ENCODE results near the gene CPSF4. TPM values are rescaled to one million over a fixed set of nuclear protein-coding genes. Genes with fewer than 3 reads are reported as not detected.

CPSF4 gene
- total RNA-seq (10 to 100 TPM; 49.2 to 54.7 TPM), polyA plus RNA-seq (10 to 100 TPM; 21.9 to 26.8 TPM)

DNA sequence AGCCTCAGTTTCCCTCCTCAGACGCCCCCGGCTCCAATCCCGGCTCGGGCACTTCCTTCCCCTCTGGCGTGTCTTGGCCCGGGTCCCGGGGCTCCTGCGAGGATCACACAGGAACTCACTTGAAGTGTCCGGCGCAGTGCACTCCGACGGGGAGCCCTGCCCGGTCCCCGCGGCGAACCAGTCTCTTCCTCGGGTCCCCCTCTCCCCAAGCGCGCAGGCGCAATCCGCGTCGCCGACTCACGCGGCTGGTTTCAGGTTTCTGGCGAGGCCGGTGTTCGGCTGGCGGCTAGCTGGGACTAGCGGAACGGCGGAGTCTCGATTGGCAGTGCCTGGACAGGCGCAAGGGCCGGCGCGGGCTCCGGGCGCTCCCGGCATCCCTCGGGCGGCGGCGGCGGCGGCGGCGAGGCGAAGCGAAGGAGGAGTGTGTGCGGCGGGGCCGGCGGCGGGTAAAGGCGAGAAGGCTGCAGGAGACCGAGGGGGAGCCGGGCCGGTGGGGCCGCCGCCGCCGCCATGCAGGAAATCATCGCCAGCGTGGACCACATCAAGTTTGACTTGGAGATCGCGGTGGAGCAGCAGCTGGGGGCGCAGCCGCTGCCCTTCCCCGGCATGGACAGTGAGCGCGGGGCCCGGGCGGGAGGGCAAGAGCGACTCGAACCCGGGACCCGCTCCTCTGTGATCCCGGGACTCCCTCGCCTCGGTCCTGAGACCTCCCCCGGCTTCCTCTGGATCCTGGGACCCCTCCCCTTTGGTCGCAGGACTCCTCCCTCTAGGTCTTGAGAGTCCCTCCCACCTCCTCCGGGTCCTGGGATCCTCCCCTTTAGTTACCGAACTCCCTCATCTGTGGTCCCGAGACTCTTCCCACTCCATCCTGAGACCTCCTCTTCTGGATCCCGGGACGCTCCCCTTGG, at the start of gene CPSF4, which contains the start of gene PTCD1:
Gene CPSF4 (plus strand): TSS at position 371 of the 908 bp plus-strand sequence. CDS start 140 bp downstream, at position 511.
Gene PTCD1 (minus strand): TSS at position 226 of the 908 bp plus-strand sequence. CDS start 3,556 bp downstream, outside the sequence.
- Mint-ChIP-seq H3K27ac (peak within 1 kb of the TSS; percentile 91 to 96 (median 95)), H3K4me3 (peak within 1 kb of the TSS; percentile 95 to 98 (median 97)), H3K36me3 (peaks cover 0 to 26% of the 10 kb centered on the region in 2 donors), H3K9me3 (no peaks in the 10 kb centered on the region), H3K27me3 (no peaks in the 10 kb centered on the region), H3K4me1 (peaks cover 15 to 40% (median 30%) of the 10 kb centered on the region in 4 donors)
- ChIA-PET POLR2A (ENCODE audit: partially characterized antibody) (interaction anchor here (0.7 to 3.1 kb wide), 14 partner anchors 9 to 120 kb away, joined by 3 to 25 read pairs (median 4); partner anchors contain the start of genes ATP5MF, BUD31, PDAP1 and ZKSCAN5), CTCF (ENCODE audit: partially characterized antibody) (interaction anchor here (0.8 to 1.5 kb wide), 3 partner anchors 25 to 30 kb away, joined by 4 to 6 read pairs (median 5); partner anchors contain the start of genes ATP5MF, BUD31 and PDAP1)
- Histone ChIP-seq H3K4me3 (ENCODE audit: low read length in 2 of 2) (peak within 1 kb of the TSS; percentile 77 to 93), H3K36me3 (ENCODE audit: insufficient read depth, low read length) (no peaks in the 10 kb centered on the region), H3K27ac (ENCODE audit: low read depth, low read length) (peak within 1 kb of the TSS; percentile 61), H3K9me3 (ENCODE audit: control insufficient read depth in 1 of 2, low read length in 2 of 2) (no peaks in the 10 kb centered on the region), H3K4me1 (ENCODE audit: insufficient read depth, low read length) (peaks cover 17% of the 10 kb centered on the region), H3K27me3 (ENCODE audit: insufficient read depth, low read length) (no peaks in the 10 kb centered on the region)
- peak; percentile 84 to 87 (median 84) for DNase-seq
- intact Hi-C loops (cut with micrococcal nuclease): loop anchor here (1.0 to 2.0 kb wide), 4 partner anchors 30 to 65 kb away; partner anchors contain the start of genes ARPC1B, ZKSCAN5 and ZNF789

- no peak for DNase-seq
- Histone ChIP-seq H3K27ac (ENCODE audit: low read depth, low read length) (no peak overlapping the region), H3K36me3 (ENCODE audit: insufficient read depth, low read length) (peaks cover 75% of the 10 kb centered on the region), H3K4me3 (ENCODE audit: low read length in 2 of 2) (no peak overlapping the region), H3K9me3 (ENCODE audit: control insufficient read depth in 1 of 2, low read length in 2 of 2) (no peaks in the 10 kb centered on the region), H3K27me3 (ENCODE audit: insufficient read depth, low read length) (no peaks in the 10 kb centered on the region), H3K4me1 (ENCODE audit: insufficient read depth, low read length) (peaks cover 29% of the 10 kb centered on the region)
- Mint-ChIP-seq H3K27ac (peak overlapping the region in 2 of 7 donors; percentile 46 to 93), H3K36me3 (peaks cover 22 to 58% of the 10 kb centered on the region in 2 donors), H3K27me3 (no peaks in the 10 kb centered on the region), H3K9me3 (no peaks in the 10 kb centered on the region), H3K4me3 (no peak overlapping the region), H3K4me1 (peaks cover 6 to 42% (median 20%) of the 10 kb centered on the region in 4 donors)
- ChIA-PET POLR2A (ENCODE audit: partially characterized antibody) (interaction anchor here (0.8 to 13.0 kb wide), 5 partner anchors 10 to 24 kb away, joined by 3 to 210 read pairs (median 4); partner anchors contain the start of genes BUD31 and PDAP1), CTCF (ENCODE audit: partially characterized antibody) (interaction anchor here (0.8 to 3.6 kb wide), 3 partner anchors 10 to 24 kb away, joined by 3 to 28 read pairs (median 4); no protein-coding TSS in a partner anchor)
- intact Hi-C loops (cut with micrococcal nuclease): no loop called here
Observed at GRCh38 chr7:99389772-99390171, 49.0 kb upstream of the CPSF4 start.

DNA sequence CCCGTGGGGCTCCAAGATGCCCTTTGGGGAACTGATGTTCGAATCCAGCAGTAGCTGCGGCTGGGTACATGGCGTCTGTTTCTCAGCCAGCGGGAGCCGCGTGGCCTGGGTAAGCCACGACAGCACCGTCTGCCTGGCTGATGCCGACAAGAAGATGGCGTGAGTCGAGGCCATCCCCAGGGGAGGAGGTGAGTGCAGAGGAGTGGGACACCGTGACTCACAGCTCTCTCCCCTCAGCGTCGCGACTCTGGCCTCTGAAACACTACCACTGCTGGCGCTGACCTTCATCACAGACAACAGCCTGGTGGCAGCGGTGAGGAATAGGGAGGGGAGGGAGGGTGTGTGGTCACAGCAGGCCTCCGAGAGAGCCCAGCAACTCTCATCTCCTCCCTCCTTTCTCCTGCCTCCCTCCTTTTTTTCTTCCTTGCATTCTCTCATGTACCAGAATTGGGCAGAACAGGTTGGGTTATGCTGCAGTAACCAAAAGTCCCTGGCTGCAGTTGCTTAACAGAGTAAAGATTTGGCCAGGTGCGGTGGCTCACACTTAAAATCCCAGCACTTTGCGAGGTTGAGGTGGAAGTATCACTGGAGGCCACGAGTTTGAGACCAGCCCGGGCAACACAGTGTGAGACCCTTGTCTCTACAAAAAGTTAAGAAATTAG, 47.7 kb upstream of the CPSF4 start:
- peak overlapping the region in 5 of 7 donors; percentile 9 to 93 (median 72) for H3K27ac Mint-ChIP-seq

GRCh38 chr7:99392046-99392445, 46.7 kb upstream of the CPSF4 start:
- H3K4me3 ChIP-seq (ENCODE audit: low read length in 2 of 2): no peak overlapping the region
- H3K27me3 ChIP-seq (ENCODE audit: insufficient read depth, low read length): no peaks in the 10 kb centered on the region
- ChIA-PET CTCF (ENCODE audit: partially characterized antibody) (interaction anchor here (1.1 to 4.4 kb wide), 4 partner anchors 14 to 26 kb away, joined by 3 to 28 read pairs (median 6); partner anchors contain the start of genes BUD31 and PDAP1), POLR2A (ENCODE audit: partially characterized antibody) (interaction anchor here (1.2 to 13.0 kb wide), 8 partner anchors 9 to 113 kb away, joined by 3 to 210 read pairs (median 12); partner anchors contain the start of genes ARPC1B, BUD31, PDAP1 and ZKSCAN5)
- no peaks in the 10 kb centered on the region for H3K9me3 Mint-ChIP-seq
- DNase-seq: no peak
- peak overlapping the region; percentile 60 for H3K27ac ChIP-seq (ENCODE audit: low read depth, low read length)
- H3K4me1 ChIP-seq (ENCODE audit: insufficient read depth, low read length): peaks cover 22% of the 10 kb centered on the region
- no peaks in the 10 kb centered on the region for H3K9me3 ChIP-seq (ENCODE audit: control insufficient read depth in 1 of 2, low read length in 2 of 2)
- H3K36me3 ChIP-seq (ENCODE audit: insufficient read depth, low read length): peaks cover 79% of the 10 kb centered on the region
- H3K27me3 Mint-ChIP-seq: no peaks in the 10 kb centered on the region
- peak overlapping the region in 6 of 7 donors; percentile 68 to 97 (median 80) for H3K27ac Mint-ChIP-seq
- H3K36me3 Mint-ChIP-seq: peaks cover 21 to 66% of the 10 kb centered on the region in 2 donors
- peaks cover 6 to 26% (median 16%) of the 10 kb centered on the region in 4 donors for H3K4me1 Mint-ChIP-seq
- peak overlapping the region in 3 of 8 donors; percentile 17 to 46 (median 40) for H3K4me3 Mint-ChIP-seq
- intact Hi-C loops (cut with micrococcal nuclease): loop anchor here (2.0 kb wide), 1 partner anchor 17 kb away; the partner anchor contains the start of gene ARPC1B

More for the DNA sequence above, 47.7 kb upstream of the CPSF4 start:
- no peaks in the 10 kb centered on the region for H3K27me3 ChIP-seq (ENCODE audit: insufficient read depth, low read length)
- CTCF ChIA-PET (ENCODE audit: partially characterized antibody): interaction anchor here (0.7 to 4.4 kb wide), 4 partner anchors 17 to 1019 kb away, joined by 3 to 28 read pairs (median 4); partner anchors contain the start of genes BUD31 and PDAP1
- intact Hi-C loops (cut with micrococcal nuclease): no loop called here
- H3K4me1 ChIP-seq (ENCODE audit: insufficient read depth, low read length): peaks cover 22% of the 10 kb centered on the region
- Mint-ChIP-seq H3K36me3 (peaks cover 22 to 67% of the 10 kb centered on the region in 2 donors), H3K4me3 (peak overlapping the region in 1 of 8 donors; percentile 12), H3K27me3 (no peaks in the 10 kb centered on the region), H3K4me1 (peaks cover 6 to 33% (median 19%) of the 10 kb centered on the region in 4 donors), H3K9me3 (no peaks in the 10 kb centered on the region)
- H3K4me3 ChIP-seq (ENCODE audit: low read length in 2 of 2): no peak overlapping the region
- DNase-seq: no peak
- peaks cover 81% of the 10 kb centered on the region for H3K36me3 ChIP-seq (ENCODE audit: insufficient read depth, low read length)
- H3K27ac ChIP-seq (ENCODE audit: low read depth, low read length): no peak overlapping the region
- no peaks in the 10 kb centered on the region for H3K9me3 ChIP-seq (ENCODE audit: control insufficient read depth in 1 of 2, low read length in 2 of 2)
- POLR2A ChIA-PET (ENCODE audit: partially characterized antibody): interaction anchor here (4.5 to 13.0 kb wide), 3 partner anchors 11 to 15 kb away, joined by 47 to 210 read pairs (median 55); partner anchors contain the start of genes ARPC1B, BUD31 and PDAP1

DNA sequence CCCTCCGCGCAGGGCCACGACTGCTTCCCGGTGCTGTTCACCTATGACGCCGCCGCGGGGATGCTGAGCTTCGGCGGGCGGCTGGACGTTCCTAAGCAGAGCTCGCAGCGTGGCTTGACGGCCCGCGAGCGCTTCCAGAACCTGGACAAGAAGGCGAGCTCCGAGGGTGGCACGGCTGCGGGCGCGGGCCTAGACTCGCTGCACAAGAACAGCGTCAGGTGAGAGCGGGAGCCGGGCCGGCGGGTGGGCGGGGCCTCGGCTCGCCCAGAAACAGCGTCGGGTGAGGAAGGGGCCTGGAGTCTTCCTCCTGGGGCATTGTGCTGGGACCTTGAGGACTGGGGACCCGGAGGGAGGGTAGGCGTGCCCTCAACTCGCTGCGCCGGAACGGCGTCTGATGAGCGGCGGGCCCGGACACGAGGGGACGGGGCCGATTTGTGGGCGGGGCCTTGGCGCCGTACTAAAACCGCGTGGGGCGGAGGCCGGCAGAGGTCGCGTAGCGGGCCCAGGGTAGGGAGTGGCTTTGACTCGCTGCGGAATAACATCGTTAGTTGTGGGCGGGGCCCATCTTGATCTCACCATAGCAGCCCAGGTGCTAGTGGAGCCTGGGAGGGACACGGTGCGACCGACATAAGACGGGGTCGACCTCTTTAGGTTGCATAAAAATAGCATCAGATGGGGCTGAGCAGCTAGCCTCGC, 45.9 kb upstream of the CPSF4 start:
- Mint-ChIP-seq H3K4me1 (peaks cover 6 to 26% (median 18%) of the 10 kb centered on the region in 4 donors), H3K4me3 (peak overlapping the region; percentile 80 to 91 (median 84)), H3K27ac (peak overlapping the region; percentile 92 to 97 (median 94)), H3K9me3 (no peaks in the 10 kb centered on the region), H3K27me3 (no peaks in the 10 kb centered on the region), H3K36me3 (peaks cover 21 to 69% of the 10 kb centered on the region in 2 donors)
- CTCF ChIA-PET (ENCODE audit: partially characterized antibody): interaction anchor here (0.7 to 4.4 kb wide), 8 partner anchors 15 to 187 kb away, joined by 3 to 28 read pairs (median 4); partner anchors contain the start of genes BUD31 and PDAP1
- Histone ChIP-seq H3K4me3 (ENCODE audit: low read length in 2 of 2) (peak overlapping the region in 1 of 2 donors; percentile 52), H3K4me1 (ENCODE audit: insufficient read depth, low read length) (peaks cover 22% of the 10 kb centered on the region), H3K36me3 (ENCODE audit: insufficient read depth, low read length) (peaks cover 78% of the 10 kb centered on the region), H3K27ac (ENCODE audit: low read depth, low read length) (peak overlapping the region; percentile 60), H3K9me3 (ENCODE audit: control insufficient read depth in 1 of 2, low read length in 2 of 2) (no peaks in the 10 kb centered on the region), H3K27me3 (ENCODE audit: insufficient read depth, low read length) (no peaks in the 10 kb centered on the region)
- DNase-seq: peak; percentile 85 to 92 (median 87)
- intact Hi-C loops (cut with micrococcal nuclease): loop anchor here (1.0 to 2.0 kb wide), 3 partner anchors 12 to 18 kb away; partner anchors contain the start of genes ARPC1B, BUD31 and PDAP1
- POLR2A ChIA-PET (ENCODE audit: partially characterized antibody): interaction anchor here (0.8 to 13.0 kb wide), 11 partner anchors 8 to 515 kb away, joined by 3 to 210 read pairs (median 6); partner anchors contain the start of genes ARPC1B, BUD31, PDAP1 and ZKSCAN5

All from CD4-positive, alpha-beta memory T cell (primary cell).